Cardiac muscle cell (in vitro differentiated cells and primary cell): Measurements from ENCODE around the gene CHRNB1. TPM values are rescaled to one million over a fixed set of nuclear protein-coding genes. Genes with fewer than 3 reads are reported as not detected.

Experiments used
- DNase-seq, 2 donors: peaks; one replicate each; pipeline versions ENCODE4 v3.0.0 to v3.0.0-alpha.2; 2010 to 2017; ENCODE audit warnings: low read depth in 1 of 2, low spot score in 1 of 2
- H3K27ac ChIP-seq: fragments of 200-600 bp; sonication (generic); 2 replicates; pipeline ENCODE4 v1.5.1; 2016
- H3K27me3 ChIP-seq: fragments of 200-600 bp; sonication (generic); 2 replicates; pipeline ENCODE4 v1.6.0; 2016; ENCODE audit warnings: control low read depth
- H3K36me3 ChIP-seq: fragments of 200-600 bp; sonication (generic); 2 replicates; pipeline ENCODE4 v1.5.1; 2016; ENCODE audit warnings: control low read depth
- H3K4me1 ChIP-seq: fragments of 200-600 bp; sonication (generic); 2 replicates; pipeline ENCODE4 v1.8.1; 2017; ENCODE audit warnings: low read depth, mild to moderate bottlenecking, mixed run types
- H3K4me3 ChIP-seq: fragments of 200-600 bp; sonication (generic); 2 replicates; pipeline ENCODE4 v1.5.1; 2016; ENCODE audit warnings: mild to moderate bottlenecking
- H3K9me3 ChIP-seq: fragments of 200-600 bp; sonication (generic); 2 replicates; pipeline ENCODE4 v1.5.1; 2017; ENCODE audit warnings: low read depth, mild to moderate bottlenecking, control low read depth
- CTCF ChIP-seq: IDR thresholded peaks from 2 replicates; pipeline ENCODE4 v1.5.1; 2012; ENCODE audit warnings: low read depth, mild to moderate bottlenecking, low read length
- polyA plus RNA-seq: library from polyadenylated mRNA; unstranded; fragments of >200 nt; fragmentation: Nextera tagmentation; extraction: Ambion mirVana; gene quantifications from 2 replicates; pipeline ENCODE4 v1.2.1, GENCODE V29; 2016
- total RNA-seq: library from RNA; depleted of rRNA; stranded (reverse); fragments of >200 nt; gene quantifications from 2 replicates; pipeline ENCODE4 v1.2.3, GENCODE V29; 2016

The CHRNB1 gene
- total and polyA plus RNA-seq, 2 experiments from 2014 or later = 8.5 to 28.6 TPM

DNA sequence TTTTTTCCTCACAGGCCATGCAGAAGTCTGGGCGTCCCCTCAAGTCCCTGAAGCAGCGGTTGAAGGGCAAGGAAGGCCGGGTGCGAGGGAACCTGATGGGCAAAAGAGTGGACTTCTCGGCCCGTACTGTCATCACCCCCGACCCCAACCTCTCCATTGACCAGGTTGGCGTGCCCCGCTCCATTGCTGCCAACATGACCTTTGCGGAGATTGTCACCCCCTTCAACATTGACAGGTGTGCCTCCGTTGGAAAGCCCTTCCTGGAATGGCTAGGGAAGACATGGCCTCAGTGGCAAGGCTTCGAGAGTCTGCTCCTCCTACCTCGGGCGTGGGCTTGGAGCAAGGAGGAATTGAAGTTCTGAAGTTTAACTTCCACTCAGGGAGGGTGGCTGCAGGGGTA is 52.8 kb downstream of the CHRNB1 start:
- H3K4me1 ChIP-seq = no peaks in the 10 kb centered on the region
- DNase-seq = no peak
- H3K36me3 ChIP-seq = peaks cover 52% of the 10 kb centered on the region
- TF ChIP-seq CTCF = no peak
- H3K9me3 ChIP-seq = no peaks in the 10 kb centered on the region
- H3K4me3 ChIP-seq = no peak overlapping the region
- no peaks in the 10 kb centered on the region for H3K27me3 ChIP-seq
- H3K27ac ChIP-seq = no peak overlapping the region

DNA sequence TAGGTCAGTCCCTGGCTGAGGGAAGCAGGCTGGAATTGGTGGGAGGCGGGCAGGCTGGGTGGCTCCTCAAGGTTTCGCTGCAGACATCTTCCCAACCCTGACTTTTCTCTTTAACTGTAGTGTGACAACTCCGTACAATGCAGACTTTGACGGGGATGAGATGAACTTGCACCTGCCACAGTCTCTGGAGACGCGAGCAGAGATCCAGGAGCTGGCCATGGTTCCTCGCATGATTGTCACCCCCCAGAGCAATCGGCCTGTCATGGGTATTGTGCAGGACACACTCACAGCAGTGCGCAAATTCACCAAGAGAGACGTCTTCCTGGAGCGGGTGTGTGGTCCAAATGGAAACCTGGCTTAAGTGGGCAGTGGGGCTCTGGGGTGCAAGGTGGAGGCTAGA is 54.3 kb downstream of the CHRNB1 start:
- H3K36me3 ChIP-seq = peaks cover 66% of the 10 kb centered on the region
- no peak overlapping the region for H3K27ac ChIP-seq
- no peak overlapping the region for H3K4me3 ChIP-seq
- H3K4me1 ChIP-seq = no peaks in the 10 kb centered on the region
- H3K27me3 ChIP-seq = no peaks in the 10 kb centered on the region
- no peak for TF ChIP-seq CTCF
- no peaks in the 10 kb centered on the region for H3K9me3 ChIP-seq
- no peak for DNase-seq

GRCh38 chr17:7501729-7502128 is 56.9 kb downstream of the CHRNB1 start:
- no peaks in the 10 kb centered on the region for H3K27me3 ChIP-seq
- no peaks in the 10 kb centered on the region for H3K4me1 ChIP-seq
- no peak overlapping the region for H3K27ac ChIP-seq
- no peaks in the 10 kb centered on the region for H3K9me3 ChIP-seq
- no peak overlapping the region for H3K4me3 ChIP-seq
- H3K36me3 ChIP-seq = peaks cover 77% of the 10 kb centered on the region
- TF ChIP-seq CTCF = no peak
- no peak for DNase-seq

- no peak for TF ChIP-seq CTCF
- Histone ChIP-seq H3K36me3 (peaks cover 77% of the 10 kb centered on the region), H3K4me1 (no peaks in the 10 kb centered on the region), H3K27me3 (no peaks in the 10 kb centered on the region), H3K4me3 (no peak overlapping the region), H3K27ac (no peak overlapping the region), H3K9me3 (no peaks in the 10 kb centered on the region)
- no peak for DNase-seq
These were observed 57.4 kb downstream of the CHRNB1 start for GRCh38 chr17:7502171-7502847.

GRCh38 chr17:7502987-7503386 is 58.1 kb downstream of the CHRNB1 start:
- no peaks in the 10 kb centered on the region for H3K9me3 ChIP-seq
- H3K4me1 ChIP-seq = no peaks in the 10 kb centered on the region
- no peak overlapping the region for H3K4me3 ChIP-seq
- DNase-seq = peak in 1 of 2 donors; percentile 27
- peak; percentile 25 for TF ChIP-seq CTCF
- no peak overlapping the region for H3K27ac ChIP-seq
- no peaks in the 10 kb centered on the region for H3K27me3 ChIP-seq
- H3K36me3 ChIP-seq = peaks cover 77% of the 10 kb centered on the region
